Measurements from ENCODE around the gene STK40. TPM values are rescaled to one million over a fixed set of nuclear protein-coding genes. Genes with fewer than 3 reads are reported as not detected.

STK40 gene
- total and polyA plus RNA-seq, 9 donors: 22.9 to 104 (median 67.6) TPM

- Histone ChIP-seq H3K4me1 (ENCODE audit: insufficient read depth) (peaks cover 6% of the 10 kb centered on the region), H3K9me3 (no peaks in the 10 kb centered on the region), H3K27me3 (no peaks in the 10 kb centered on the region), H3K4me3 (no peak overlapping the region), H3K36me3 (no peaks in the 10 kb centered on the region), H3K27ac (no peak overlapping the region)
- DNase-seq: peak in 1 of 5 donors; percentile 10
- 96% methylated on average over 7 of the region's 7 CpGs for WGBS, 3 donors
- TF ChIP-seq POLR2A (IDR thresholded peaks at IDR 0.05) (no peak), EP300 (IDR thresholded peaks at IDR 0.05) (no peak), CTCF (IDR thresholded peaks at IDR 0.05) (no peak)
- intact Hi-C loops (cut with DNase I): no loop called here
These were observed 76.3 kb downstream of the STK40 start for GRCh38 chr1:36309397-36309796.

GRCh38 chr1:36307601-36308330 is 78.0 kb downstream of the STK40 start:
- Histone ChIP-seq H3K36me3 (no peaks in the 10 kb centered on the region), H3K27me3 (no peaks in the 10 kb centered on the region), H3K4me1 (ENCODE audit: insufficient read depth) (peaks cover 6% of the 10 kb centered on the region), H3K4me3 (peak overlapping the region; percentile 63), H3K9me3 (no peaks in the 10 kb centered on the region), H3K27ac (no peak overlapping the region)
- intact Hi-C loops (cut with DNase I): no loop called here
- TF ChIP-seq POLR2A (IDR thresholded peaks at IDR 0.05) (no peak), CTCF (IDR thresholded peaks at IDR 0.05) (no peak), EP300 (IDR thresholded peaks at IDR 0.05) (no peak)
- 58 to 73% (median 67%) methylated on average over 9 to 10 of the region's 10 CpGs for WGBS, 3 donors
- DNase-seq: peak in 2 of 5 donors; percentile 40 to 53

GRCh38 chr1:36306902-36307456 is 78.7 kb downstream of the STK40 start:
- Histone ChIP-seq H3K27me3 (no peaks in the 10 kb centered on the region), H3K9me3 (no peaks in the 10 kb centered on the region), H3K27ac (no peak overlapping the region), H3K4me3 (peak overlapping the region; percentile 63), H3K4me1 (ENCODE audit: insufficient read depth) (peaks cover 6% of the 10 kb centered on the region), H3K36me3 (no peaks in the 10 kb centered on the region)
- 0 to 1% (median 1%) methylated on average over 29 to 46 of the region's 46 CpGs for WGBS, 3 donors
- TF ChIP-seq CTCF (IDR thresholded peaks at IDR 0.05): no peak
- peak; percentile 47 for TF ChIP-seq POLR2A (IDR thresholded peaks at IDR 0.05)
- peak; percentile 90 to 95 (median 94) for DNase-seq
- intact Hi-C loops (cut with DNase I): no loop called here

GRCh38 chr1:36306210-36306901 is 79.4 kb downstream of the STK40 start, which contains the start of gene SH3D21:
SH3D21 (plus strand) TSS chr1:36306368; CDS start chr1:36306421, 53 bp downstream.
- H3K4me1 ChIP-seq (ENCODE audit: insufficient read depth): peaks cover 6% of the 10 kb centered on the region
- 3 to 5% (median 5%) methylated on average over 45 to 65 of the region's 65 CpGs for WGBS, 3 donors
- peak; percentile 47 to 62 (median 53) for DNase-seq

More at GRCh38 chr1:36306210-36306901, 79.4 kb downstream of the STK40 start, which contains the start of gene SH3D21:
- TF ChIP-seq EP300 (IDR thresholded peaks at IDR 0.05) (no peak), POLR2A (IDR thresholded peaks at IDR 0.05) (no peak), CTCF (IDR thresholded peaks at IDR 0.05) (no peak)
- no peaks in the 10 kb centered on the region for H3K27me3 ChIP-seq
- intact Hi-C loops (cut with DNase I): no loop called here
- no peak within 1 kb of the TSS for H3K27ac ChIP-seq
- H3K4me3 ChIP-seq: peak within 1 kb of the TSS; percentile 63
- no peaks in the 10 kb centered on the region for H3K9me3 ChIP-seq
- H3K36me3 ChIP-seq: no peaks in the 10 kb centered on the region
